Right cardiac atrium (tissue), 5 donors: ENCODE results near the gene F11. TPM values are rescaled to one million over a fixed set of nuclear protein-coding genes. Genes with fewer than 3 reads are reported as not detected.
"Not testable (repeated sequence)": the region's sequence is repeated elsewhere in the genome, so short reads cannot be mapped to it uniquely, and the experiment has no call there.

Experiments used
- ATAC-seq, 2 donors: fragments of 200-7000 bp; cut with Tn5 transposase; one replicate each; pipeline versions ENCODE4 v1.8.0 to v1.9.1; 2020; ENCODE audit warnings: moderate library complexity in 2 of 2, mild to moderate bottlenecking in 1 of 2
- DNase-seq, 3 donors: peaks; one replicate each; pipeline ENCODE4 v3.0.0-alpha.2; 2020
- H3K27ac ChIP-seq: one replicate; pipeline ENCODE4 v1.5.1; 2013; ENCODE audit warnings: mild to moderate bottlenecking, low read length, control low read depth, moderate library complexity
- H3K27me3 ChIP-seq: one replicate; pipeline ENCODE4 v1.6.1; 2013; ENCODE audit not compliant: control insufficient read depth, insufficient read depth
- H3K4me1 ChIP-seq: one replicate; pipeline ENCODE4 v1.6.1; 2013; ENCODE audit warnings: low read length; ENCODE audit not compliant: control insufficient read depth, insufficient read depth
- H3K4me3 ChIP-seq: one replicate; pipeline ENCODE4 v1.5.1; 2013; ENCODE audit warnings: low read length, control low read depth
- H3K9me3 ChIP-seq: one replicate; pipeline ENCODE4 v1.6.1; 2013; ENCODE audit warnings: low read length; ENCODE audit not compliant: control insufficient read depth
- WGBS: extraction: QIAGEN DNeasy Blood & Tissue Kit; methylation state at CpG from one replicate; pipeline ENCODE4 v1.1.7; 2013; 5-methylcytosine and 5-hydroxymethylcytosine counted together
- intact Hi-C, 4 donors: fragments of 100-400 bp; cut with DNase I; formaldehyde crosslinking; loops; one replicate each; pipeline versions ENCODE4 v1.11.0 to v1.14.0; 2022 to 2023
- polyA plus RNA-seq: library from polyadenylated mRNA; stranded (reverse); fragments of 200-250 nt; gene quantifications from one replicate; pipeline ENCODE4 v1.2.3, GENCODE V29; 2013
- total RNA-seq, 4 donors: library from RNA; stranded (reverse); fragmentation: NEBNext Ultra II Directional; extraction: Animal tissue kit (Norgen Biotek cat#: 25700); gene quantifications; one replicate each; pipeline ENCODE4 v1.2.1, GENCODE V29; 2021
- donor health status: healthy with polysubstance abuse.
- donor health status: DM: no; HTN: yes; CAD: no.
- donor health status: DM: no; HTN: no; CAD: no.
- donor health status: DM: no; HTN: yes; CAD: no; lungs with severe emphysema.
- donor health status: DM: yes; HTN: yes; CAD: no.

Gene F11
- total and polyA plus RNA-seq, 5 donors: 0.35 to 0.82 TPM; not detected in 3

DNA sequence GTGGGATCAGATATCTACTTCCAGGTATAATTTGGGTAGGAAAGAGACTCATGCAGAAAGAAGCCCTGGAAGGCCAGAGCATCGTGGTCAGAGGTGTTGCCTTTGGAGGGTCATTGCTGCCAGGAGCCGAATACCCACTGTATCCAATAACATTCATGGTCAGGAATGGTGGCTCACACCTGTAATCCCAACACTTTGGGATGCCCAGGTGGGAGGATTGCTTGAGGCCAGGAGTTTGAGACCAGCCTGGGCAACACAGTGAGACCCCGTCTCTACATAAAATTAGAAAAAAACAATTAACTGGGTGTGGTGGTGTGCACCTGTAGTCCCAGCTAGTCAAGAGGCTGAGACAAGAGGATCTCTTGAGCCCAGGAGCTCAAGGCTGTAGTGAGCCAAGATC, 10.9 kb upstream of the F11 start:
- Histone ChIP-seq H3K9me3 (no peaks in the 10 kb centered on the region), H3K4me1 (no peaks in the 10 kb centered on the region), H3K4me3 (no peak overlapping the region), H3K27me3 (no peaks in the 10 kb centered on the region), H3K27ac (no peak overlapping the region)
- intact Hi-C loops: no loop called here
- 85% methylated on average over 3 of the region's 3 CpGs for WGBS
- no peak for DNase-seq
- ATAC-seq: no peak

DNA sequence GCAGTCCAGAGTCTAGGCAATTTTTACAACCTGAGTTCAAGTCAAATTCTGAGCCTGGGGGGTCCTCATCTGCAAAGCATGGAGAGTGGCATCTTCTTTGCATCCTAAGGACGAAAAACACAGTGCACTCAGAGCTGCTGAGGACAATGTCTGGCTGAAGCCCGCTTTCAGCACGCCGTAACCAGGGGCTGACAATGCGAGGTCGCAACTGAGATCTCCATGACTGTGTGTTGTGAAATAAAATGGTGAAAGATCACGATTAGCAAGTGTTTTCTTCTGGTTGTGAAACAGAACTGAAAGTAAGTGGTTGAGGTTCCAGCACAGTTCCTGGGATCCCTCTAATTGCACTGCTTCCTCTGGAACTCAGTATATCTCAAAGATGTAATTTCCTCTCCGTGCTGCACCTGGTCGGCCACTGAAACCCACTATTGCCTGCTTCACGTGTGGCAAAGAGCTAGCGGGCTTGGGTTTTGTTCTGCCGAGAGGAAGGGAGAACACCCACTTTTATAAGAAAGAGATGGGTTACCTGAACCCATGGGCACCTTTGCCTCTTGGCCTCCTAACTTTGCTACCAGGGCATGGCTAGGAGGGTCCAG, 7.7 kb upstream of the F11 start:
- DNase-seq (no peak), ATAC-seq (no peak)
- intact Hi-C loops: no loop called here
- WGBS: 87% methylated on average over 12 of the region's 12 CpGs
- no peaks in the 10 kb centered on the region for H3K27me3 ChIP-seq
- no peaks in the 10 kb centered on the region for H3K9me3 ChIP-seq
- H3K27ac ChIP-seq: no peak overlapping the region
- H3K4me1 ChIP-seq: no peaks in the 10 kb centered on the region
- H3K4me3 ChIP-seq: no peak overlapping the region

DNA sequence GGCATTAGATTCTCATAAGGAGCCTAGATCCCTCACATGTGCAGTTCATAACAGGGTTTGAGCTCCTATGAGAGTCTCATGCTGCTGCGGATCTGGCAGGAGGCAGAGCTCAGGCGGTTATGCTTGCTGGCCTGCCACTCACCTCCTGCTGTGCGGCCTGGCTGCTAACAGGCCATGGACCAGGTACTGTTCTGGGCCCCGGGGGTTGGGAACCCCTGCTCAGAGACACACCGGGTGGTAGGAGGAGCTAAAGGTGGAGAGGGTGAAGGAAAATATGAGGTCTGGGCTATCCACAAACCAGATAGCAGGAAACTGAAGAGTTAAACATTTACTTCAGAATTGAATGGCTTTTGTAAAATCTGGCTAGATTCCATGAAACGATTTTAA, 5.9 kb upstream of the F11 start:
- intact Hi-C loops: no loop called here
- WGBS: 79% methylated on average over 6 of the region's 6 CpGs
- H3K27ac ChIP-seq: no peak overlapping the region
- no peaks in the 10 kb centered on the region for H3K27me3 ChIP-seq
- H3K4me1 ChIP-seq: no peaks in the 10 kb centered on the region
- H3K9me3 ChIP-seq: no peaks in the 10 kb centered on the region
- ATAC-seq: no peak
- DNase-seq: no peak
- H3K4me3 ChIP-seq: no peak overlapping the region

DNA sequence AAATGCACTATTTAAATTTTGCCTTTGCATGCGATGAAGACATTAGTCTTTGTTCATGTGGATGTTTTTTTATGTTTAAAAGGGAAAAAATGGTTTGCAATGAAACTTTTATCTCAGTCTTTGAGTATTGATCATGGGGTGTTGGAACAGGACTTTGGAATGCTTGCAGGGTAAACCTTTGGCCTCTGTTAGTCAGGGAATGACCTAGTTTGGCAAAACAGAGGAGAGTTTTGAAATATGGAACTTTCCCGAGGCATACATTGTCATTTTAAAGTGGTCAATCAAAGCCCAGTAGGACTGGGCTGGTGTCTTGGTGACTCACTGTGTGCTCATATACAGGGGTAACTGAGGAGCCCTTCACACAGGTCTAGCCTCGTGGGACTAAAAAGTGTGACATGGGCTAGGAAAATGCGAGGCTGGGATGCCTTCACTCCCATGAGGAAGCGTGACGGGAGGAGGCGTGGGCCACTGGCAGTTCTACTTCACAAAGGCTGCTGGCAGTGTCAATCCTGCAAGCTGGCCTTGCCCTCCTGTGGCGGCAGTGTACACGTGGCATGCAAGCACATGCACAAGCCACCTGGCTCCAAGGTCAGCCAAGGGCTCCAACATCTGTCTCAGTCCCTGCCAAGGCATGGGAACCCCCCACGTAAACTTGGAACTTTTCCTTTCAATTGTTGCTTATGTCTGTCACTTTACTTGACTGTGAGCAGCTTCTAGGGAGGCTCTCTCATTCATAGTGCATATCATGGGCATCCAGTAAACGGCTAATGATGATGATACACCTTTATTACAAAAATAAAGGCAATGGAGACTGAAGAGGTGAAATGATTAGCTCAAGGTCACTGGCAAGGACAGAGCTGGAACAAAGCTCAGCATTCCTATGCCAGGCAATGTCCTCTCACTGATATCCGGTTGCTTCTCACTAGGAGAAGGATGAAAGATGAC, 5.2 kb upstream of the F11 start:
- intact Hi-C loops: no loop called here
- H3K4me3 ChIP-seq: no peak overlapping the region
- peak; percentile 20 to 43 for ATAC-seq
- H3K4me1 ChIP-seq: no peaks in the 10 kb centered on the region
- 73% methylated on average over 12 of the region's 12 CpGs for WGBS
- no peak overlapping the region for H3K27ac ChIP-seq
- no peaks in the 10 kb centered on the region for H3K27me3 ChIP-seq
- DNase-seq: no peak
- H3K9me3 ChIP-seq: no peaks in the 10 kb centered on the region

DNA sequence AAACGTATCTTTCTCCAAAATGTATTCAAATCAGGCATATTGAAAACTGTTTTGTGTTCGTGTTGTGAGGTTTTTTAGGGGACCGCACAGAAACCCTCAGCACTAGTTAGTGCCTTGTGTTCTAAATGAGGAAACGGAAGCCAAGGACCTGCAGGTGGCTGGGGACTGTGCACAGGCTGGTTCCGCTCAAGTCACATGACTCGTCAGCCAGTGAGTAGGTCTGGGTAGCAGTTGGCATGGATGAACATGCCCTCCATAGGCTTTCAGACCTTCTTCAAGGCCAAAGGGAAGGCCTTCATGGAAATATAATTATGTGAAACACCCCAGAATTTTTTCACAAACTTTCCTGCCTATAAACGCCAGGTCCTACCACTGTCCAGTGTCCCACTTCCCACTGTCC, 1.3 kb upstream of the F11 start:
- DNase-seq: no peak
- Histone ChIP-seq H3K4me1 (no peaks in the 10 kb centered on the region), H3K27me3 (no peaks in the 10 kb centered on the region), H3K4me3 (no peak overlapping the region), H3K27ac (no peak overlapping the region), H3K9me3 (no peaks in the 10 kb centered on the region)
- ATAC-seq: no peak
- intact Hi-C loops: no loop called here
- WGBS: 93% methylated on average over 7 of the region's 7 CpGs

DNA sequence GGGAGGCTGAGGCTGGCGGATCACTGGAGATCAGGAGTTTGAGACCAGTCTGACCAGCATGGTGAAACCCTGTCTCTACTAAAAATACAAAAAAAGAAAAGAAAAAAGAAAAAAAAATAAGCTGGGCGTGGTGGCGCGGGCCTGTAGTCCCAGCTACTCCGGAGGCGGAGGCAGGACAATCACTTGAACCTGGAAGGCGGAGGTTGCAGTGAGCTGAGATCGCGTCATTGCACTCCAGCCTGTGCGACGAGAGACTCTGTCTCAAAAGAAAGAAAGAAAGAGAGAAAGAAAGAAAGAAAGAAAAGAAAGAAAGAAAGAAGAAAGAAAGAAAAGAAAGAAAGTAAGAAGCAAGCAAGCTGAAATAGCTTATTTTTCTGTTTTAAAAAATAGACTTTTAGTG, 739 bp upstream of the F11 start:
- intact Hi-C loops, DNase-seq, H3K9me3 ChIP-seq, H3K4me3 ChIP-seq, H3K4me1 ChIP-seq, ATAC-seq, H3K27ac ChIP-seq, H3K27me3 ChIP-seq: not testable (repeated sequence)
- 97% methylated on average over 11 of the region's 11 CpGs for WGBS

DNA sequence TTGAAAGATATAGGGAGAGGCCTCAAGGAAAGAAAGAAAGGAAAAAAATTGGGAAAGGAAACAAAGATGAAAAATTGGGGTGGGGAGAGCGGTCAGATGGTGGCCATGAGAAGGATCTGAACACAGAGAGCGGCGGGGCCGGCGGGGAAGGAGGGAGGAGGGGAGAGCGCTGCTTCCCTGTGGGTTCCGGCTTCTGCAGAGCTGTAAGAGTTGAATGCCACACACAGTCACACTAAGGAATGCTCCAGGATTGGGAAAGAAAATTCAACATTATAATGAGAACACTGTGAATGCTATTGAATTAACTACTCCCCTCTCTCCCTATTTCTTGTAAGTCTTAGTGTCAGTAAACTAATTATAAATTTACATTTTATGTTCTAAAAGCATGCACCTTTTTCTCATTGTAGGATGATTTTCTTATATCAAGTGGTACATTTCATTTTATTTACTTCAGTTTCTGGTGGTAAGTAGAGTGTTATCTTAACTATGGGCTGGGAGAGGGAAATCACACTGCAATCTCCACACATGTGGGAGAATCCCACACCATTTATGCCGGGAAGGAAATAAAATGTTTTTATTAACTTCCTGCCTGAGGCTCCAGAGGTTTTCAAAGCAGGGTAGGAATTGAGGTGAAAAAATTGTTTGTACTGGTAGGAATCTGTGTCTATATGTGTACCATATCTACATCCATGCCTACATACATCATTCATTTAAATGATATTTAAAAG, 904 bp downstream of the F11 start:
- no peaks in the 10 kb centered on the region for H3K9me3 ChIP-seq
- ATAC-seq (peak; percentile 59 to 68), DNase-seq (no peak)
- H3K27ac ChIP-seq: no peak overlapping the region
- no peaks in the 10 kb centered on the region for H3K4me1 ChIP-seq
- no peak overlapping the region for H3K4me3 ChIP-seq
- no peaks in the 10 kb centered on the region for H3K27me3 ChIP-seq
- intact Hi-C loops: no loop called here
- 20% methylated on average over 8 of the region's 8 CpGs for WGBS

DNA sequence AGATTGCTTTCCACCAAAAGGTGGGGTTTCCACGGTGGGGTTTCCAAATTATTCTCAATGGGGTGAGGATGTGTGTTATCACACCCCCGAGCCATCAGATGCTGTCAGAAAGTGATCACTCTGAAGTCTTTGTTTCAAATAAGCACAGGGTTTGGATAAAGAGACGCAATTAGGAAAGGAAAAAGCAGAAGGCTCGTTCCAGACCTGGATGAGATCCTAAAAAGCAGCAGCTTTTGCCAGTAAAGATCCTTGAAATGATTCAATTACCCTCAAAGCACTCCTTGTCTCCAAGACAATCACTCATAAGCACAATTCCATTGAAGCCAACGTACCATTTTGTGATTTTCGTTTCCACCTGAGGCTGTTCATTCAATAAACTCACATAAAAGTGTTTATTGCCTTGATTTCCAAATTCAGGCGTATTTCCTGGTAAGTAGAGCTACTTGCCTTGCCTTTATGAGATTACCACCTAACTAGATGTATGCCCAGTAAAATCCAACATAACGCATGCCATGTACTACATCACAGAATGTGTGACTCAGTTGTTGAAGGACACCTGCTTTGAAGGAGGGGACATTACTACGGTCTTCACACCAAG, 5.2 kb downstream of the F11 start:
- DNase-seq (no peak), ATAC-seq (no peak)
- Histone ChIP-seq H3K27me3 (no peaks in the 10 kb centered on the region), H3K4me3 (no peak overlapping the region), H3K4me1 (no peaks in the 10 kb centered on the region), H3K27ac (no peak overlapping the region), H3K9me3 (no peaks in the 10 kb centered on the region)
- WGBS: 85% methylated on average over 9 of the region's 9 CpGs
- intact Hi-C loops: no loop called here

DNA sequence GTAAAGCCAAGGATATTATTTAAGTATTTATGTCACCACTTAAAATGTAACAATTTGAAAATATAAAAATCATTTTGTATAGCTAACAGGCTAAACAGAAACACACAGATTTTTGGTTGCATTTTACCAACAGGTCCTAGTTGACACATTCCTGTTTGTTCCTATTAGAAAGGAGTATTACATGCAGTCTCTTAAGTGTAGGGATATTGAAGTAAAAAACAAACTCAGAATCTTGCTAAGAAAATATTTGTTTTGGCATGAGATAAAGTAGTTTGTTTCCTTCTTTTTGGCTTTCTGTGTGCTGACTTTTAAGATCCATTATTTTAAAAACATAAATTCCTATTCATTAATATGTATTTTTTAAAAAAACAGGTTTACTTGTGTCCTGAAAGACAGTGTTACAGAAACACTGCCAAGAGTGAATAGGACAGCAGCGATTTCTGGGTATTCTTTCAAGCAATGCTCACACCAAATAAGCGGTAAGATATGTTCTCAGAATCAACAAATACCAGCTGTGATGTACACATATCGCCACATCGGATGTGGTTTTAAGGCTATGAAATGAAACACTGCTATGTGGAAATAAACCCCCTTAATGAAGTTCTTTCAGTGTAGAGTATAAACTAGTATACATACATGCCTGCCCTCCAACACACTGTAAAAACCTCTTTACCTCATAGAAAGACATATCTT, 6.9 kb downstream of the F11 start:
- intact Hi-C loops: no loop called here
- DNase-seq: no peak
- no peak for ATAC-seq
- H3K27ac ChIP-seq: no peak overlapping the region
- no peaks in the 10 kb centered on the region for H3K4me1 ChIP-seq
- 60% methylated on average over 4 of the region's 4 CpGs for WGBS
- no peak overlapping the region for H3K4me3 ChIP-seq
- no peaks in the 10 kb centered on the region for H3K27me3 ChIP-seq
- H3K9me3 ChIP-seq: no peaks in the 10 kb centered on the region

DNA sequence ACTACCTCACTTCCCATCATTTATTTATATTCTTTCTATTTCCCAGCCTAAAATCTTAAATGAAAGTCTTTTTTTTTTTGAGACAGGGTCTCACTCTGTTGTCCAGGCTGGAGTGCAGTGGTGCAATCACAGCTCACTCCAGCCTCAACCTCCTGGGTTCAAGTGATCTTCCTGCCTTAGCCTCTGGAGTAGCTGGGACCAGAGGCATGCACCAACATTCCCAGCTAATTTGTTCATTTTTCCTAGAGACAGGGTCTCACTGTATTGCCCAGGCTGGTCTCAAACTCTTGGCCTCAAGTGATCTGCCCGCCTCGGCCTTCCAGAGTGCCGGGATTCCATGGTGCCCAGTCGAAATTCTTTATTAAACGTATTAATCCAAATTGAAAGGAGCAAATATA, 7.4 kb downstream of the F11 start:
- H3K27ac ChIP-seq, DNase-seq, H3K9me3 ChIP-seq, H3K4me3 ChIP-seq, H3K4me1 ChIP-seq, ATAC-seq, intact Hi-C loops, H3K27me3 ChIP-seq: not testable (repeated sequence)
- 93% methylated on average over 5 of the region's 5 CpGs for WGBS
